GM18951 (cell line): Measurements from ENCODE around the gene FOXN3.
"Not testable (repeated sequence)": the region's sequence is repeated elsewhere in the genome, so short reads cannot be mapped to it uniquely, and the experiment has no call there.

Experiments
- POLR2A ChIP-seq: IDR thresholded peaks from 4 replicates; pipeline ENCODE4 v1.6.1; 2011; ENCODE audit warnings: mild to moderate bottlenecking; ENCODE audit not compliant: insufficient read length, insufficient read depth; ENCODE audit errors: extremely low read depth
- in situ Hi-C: fragments of 300-500 bp; cut with MboI; formaldehyde crosslinking; loops from one replicate; pipeline ENCODE4 v1.12.0; 2022; ENCODE audit warnings: low sequenced_read_pairs, mixed read lengths, inconsistent platforms; ENCODE audit not compliant: unreplicated experiment

FOXN3 gene

DNA sequence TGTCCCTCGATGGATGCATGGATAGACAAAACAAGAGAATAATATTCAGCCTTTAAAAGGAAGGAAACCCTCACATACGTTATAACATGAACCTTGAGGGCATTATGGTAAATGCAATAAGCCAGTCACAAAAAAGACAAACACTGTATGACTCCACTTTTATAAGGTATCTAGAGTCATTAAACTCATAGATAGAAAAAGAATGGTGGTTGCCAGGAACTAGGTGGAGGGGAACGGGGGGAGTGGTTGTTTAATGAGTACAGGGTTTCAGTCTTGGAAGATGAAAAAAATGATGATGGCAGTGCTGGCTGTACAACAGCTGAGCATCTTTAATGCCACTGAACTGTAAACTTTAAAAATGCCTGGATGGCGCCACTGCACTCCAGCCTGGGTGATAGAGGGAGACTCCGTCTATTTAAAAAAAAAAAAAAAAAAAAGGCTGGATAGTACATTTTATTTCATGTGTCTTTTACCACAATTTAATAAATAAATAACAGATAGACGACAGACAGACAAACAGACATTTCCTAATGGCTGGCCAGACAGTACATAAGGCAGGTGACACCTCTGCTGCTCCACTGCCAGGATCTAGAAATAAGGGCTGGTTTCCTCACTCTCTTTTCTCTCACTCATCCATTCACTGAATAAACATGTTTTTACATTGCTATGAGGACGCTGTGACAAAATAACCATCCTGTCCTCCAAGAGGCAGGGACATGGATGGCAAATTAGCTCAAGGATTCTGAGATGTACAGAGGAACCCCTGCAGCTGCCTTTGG lies 118.8 kb downstream of the FOXN3 start:
- in situ Hi-C loops = no loop called here
- TF ChIP-seq POLR2A = no peak

DNA sequence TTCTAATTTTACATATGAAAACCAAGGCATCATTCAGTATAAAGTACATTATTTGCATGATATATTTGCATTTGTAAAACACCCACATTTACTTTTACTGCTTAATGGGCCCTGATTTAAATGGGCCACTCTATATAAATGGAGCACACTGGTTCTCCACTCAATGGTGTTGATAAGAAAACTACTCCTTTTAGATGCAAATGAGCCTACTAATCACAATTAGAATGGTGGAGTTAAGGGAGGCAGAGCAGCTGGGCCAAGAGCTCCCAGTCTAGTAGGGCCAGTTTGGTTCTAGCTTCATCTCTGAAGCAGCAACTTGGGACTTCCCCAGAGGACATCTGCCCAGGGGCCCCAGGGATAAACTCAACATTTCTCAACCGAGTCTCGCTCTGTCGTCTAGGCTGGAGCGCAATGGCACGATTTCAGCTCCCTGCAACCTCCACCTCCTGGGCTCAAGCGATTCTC lies 120.7 kb downstream of the FOXN3 start:
- in situ Hi-C loops = no loop called here
- no peak for TF ChIP-seq POLR2A

DNA sequence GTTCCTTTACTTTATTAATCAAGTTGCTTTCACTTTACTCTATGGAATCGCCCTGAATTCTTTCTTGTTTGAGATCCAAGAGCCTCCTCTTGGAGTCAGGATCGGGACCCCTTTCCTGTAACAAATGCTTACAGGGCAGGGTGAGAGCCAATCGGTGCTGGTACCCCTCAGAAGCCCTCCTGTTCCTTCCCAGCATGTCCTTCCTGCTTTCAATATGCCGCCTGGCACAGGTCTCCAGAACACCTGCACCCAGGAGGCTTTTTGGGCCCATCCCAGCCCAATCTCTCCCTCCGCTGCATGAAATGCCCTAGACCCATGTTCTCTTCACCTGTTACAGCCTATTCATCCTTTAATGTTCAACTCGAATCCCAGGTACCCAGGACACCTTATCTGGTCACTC lies 122.2 kb downstream of the FOXN3 start:
- TF ChIP-seq POLR2A = no peak
- in situ Hi-C loops = no loop called here

DNA sequence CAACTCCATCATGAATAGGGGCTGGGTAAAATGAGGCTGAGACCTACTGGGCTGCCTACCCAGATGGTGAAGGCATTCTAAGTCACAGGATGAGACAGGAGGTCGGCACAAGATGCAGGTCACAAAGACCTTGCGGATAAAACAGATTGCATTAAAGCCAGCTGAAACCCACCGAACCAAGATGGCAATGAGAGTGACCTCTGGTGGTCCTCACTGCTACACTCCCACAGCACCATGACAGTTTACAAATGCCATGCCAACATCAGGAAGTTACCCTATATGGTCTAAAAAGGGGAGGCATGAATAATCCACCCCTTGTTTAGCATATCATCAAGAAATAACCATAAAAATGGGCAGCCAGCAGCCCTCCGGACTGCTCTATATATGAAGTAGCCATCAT lies 122.6 kb downstream of the FOXN3 start:
- in situ Hi-C loops = not testable (repeated sequence)

DNA sequence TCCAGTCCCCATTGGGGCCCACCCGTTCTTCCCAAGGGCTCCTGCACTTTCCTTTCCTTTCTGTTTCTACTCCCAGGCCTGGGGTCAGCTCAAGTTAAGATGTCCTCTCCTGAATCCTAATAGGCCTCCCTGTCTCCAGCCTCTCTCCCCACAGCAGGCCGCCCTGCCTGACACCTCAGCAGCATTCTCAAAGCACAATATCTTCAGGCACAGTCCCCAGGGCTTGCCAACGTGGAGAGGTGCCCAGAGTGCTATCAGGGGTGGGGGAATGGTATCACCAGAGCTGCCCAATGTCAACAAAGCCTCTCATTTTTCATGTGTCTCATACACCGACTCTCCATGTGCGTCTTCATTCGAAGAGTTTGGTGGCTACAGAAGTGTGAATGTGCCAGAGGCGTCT lies 123.0 kb downstream of the FOXN3 start:
- no peak for TF ChIP-seq POLR2A
- in situ Hi-C loops = no loop called here

DNA sequence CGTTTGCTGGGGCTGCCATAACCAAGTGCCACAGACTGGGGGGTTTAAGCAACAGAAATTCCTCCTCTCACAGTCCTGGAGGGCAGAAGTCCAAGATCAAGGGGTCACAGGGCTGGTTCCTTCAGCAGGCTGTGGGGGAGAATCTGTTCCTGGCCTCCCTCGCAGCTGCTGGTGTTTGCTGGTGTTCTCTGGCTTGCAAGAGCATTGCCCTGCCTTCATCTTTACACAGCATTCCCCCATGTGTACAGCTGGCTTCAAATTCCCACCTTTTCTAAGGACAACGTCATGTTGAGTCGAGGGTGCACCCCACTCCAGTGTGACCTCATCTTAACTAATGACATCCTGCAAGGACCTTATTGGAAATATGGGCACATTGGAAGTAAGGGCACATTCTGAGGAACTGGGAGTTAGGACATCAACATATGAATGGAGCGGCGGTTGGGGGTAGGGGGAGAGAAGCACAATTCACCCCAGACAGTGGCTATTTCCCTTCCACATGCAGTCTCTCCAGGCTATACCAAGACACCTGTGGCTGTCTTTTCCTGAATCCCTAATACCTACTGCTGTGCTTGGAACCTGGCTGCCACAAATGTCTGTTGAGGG lies 123.6 kb downstream of the FOXN3 start:
- in situ Hi-C loops = no loop called here
- no peak for TF ChIP-seq POLR2A

DNA sequence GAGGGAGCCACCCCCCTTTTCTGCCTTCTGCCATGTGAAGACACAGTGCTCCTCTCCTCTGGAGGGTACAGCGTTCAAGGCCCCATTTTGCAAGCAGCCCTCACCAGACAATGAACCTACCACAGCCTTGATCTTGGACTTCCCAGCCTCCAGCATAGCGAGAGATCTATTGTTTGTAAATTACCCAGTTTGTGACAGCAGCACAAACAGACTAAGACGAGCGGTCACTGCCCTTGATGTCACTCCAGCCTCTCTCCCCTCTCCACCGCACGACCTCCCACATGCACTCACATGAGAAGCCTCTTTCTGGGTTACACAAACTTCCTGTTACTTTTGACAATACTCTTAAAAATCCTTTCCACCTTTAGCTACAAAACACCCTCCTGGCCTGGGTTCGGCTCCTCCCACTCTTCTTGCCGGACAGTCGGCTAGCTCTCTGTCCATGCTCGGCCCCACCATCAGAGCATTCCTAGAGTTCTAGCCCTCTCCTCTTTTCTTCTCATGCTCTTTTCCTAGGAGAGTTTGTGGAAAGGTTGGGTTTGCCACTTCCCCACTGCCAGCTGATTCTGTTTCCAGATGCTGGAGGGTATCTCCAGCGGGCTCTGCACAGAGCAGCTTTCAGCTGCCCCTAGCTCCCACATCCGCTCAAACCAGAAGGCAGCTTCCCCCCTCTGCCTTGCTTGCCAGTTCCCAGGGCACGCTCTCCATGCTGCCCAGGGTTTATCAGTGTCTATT lies 124.3 kb downstream of the FOXN3 start:
- in situ Hi-C loops = no loop called here
- no peak for TF ChIP-seq POLR2A

DNA sequence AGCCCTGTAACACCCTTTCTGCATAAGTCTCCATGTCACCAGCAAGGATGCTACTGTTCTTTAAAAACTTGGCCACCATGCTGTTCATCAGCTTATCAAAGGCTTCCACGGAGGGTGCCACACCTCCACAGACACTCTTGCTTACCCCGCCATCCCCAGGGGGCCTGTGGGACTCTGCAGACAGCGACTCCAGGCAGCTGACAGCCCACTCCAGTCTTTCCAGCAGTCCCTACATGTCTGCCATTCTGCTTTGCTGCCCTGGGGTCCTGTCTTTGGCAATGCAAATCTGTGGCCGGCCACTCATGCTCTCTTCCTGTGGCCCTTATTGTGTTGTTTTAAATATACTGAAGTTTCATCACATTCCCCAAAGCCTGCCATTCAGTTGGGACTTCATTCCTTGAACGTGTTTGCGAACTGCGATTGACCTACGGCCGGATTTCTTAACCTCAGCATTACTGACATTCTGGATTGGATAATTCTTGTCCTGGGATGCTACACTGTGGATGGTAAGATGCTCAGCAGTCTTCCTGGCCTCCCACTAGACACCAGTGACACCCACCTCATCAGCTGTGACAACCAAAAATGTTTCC lies 125.6 kb downstream of the FOXN3 start:
- TF ChIP-seq POLR2A = no peak
- in situ Hi-C loops = no loop called here

DNA sequence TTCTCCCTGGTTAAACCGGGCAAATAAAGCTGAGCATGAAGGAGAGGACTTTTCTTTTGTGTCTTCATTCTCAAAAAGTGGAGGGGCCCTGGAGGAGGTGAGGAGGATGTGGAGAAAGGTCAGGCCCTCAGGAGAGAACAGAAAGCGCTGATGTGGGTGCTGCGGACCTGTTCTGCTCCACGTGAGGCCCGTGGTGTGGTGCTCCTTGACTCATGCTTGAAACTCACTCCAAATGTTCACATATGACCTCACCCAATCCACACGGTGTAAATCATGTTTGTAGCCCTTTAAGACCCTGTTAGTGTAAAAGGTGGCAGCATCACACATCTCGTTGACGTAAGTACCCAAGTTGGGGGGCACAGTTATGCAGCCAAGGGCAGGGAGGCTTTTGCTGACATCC lies 126.2 kb downstream of the FOXN3 start:
- TF ChIP-seq POLR2A = no peak
- in situ Hi-C loops = no loop called here

DNA sequence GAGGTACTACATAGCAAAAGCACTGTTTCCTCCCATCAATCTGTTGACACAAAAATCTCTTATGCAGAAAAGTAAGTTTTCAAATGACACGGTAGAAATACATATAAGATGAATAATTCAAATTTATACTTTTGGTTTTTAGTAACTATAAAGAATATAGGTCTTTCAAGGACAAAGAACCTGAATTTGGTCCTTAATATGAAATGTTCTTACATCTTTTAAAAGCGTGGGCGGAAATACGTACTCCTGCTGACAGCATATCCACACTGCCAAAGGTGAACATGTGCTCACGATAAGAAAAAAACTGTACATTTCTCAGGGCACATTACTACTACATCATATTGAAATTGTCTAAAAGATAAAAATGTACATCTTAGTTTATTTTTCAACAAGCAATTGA lies 127.6 kb downstream of the FOXN3 start:
- TF ChIP-seq POLR2A = no peak
- in situ Hi-C loops = no loop called here

DNA sequence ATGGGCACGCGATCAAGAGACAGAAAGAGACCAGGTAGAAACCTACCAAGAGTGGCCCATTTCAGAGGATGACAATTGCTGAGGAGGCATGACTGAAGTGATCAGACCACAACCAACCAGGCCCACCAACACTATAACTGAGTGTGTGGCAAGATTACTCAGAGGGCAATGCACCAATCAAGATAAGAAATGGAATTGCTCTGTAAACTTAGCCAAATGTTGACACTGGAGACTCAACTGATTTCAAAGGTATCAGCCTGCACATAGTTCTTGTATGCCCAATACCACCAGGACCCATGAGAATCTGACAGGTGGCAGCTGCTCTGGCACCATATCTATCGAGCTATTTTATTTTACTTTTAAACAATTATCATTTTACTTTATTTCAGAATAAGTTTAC lies 128.9 kb downstream of the FOXN3 start:
- no peak for TF ChIP-seq POLR2A
- in situ Hi-C loops = no loop called here

DNA sequence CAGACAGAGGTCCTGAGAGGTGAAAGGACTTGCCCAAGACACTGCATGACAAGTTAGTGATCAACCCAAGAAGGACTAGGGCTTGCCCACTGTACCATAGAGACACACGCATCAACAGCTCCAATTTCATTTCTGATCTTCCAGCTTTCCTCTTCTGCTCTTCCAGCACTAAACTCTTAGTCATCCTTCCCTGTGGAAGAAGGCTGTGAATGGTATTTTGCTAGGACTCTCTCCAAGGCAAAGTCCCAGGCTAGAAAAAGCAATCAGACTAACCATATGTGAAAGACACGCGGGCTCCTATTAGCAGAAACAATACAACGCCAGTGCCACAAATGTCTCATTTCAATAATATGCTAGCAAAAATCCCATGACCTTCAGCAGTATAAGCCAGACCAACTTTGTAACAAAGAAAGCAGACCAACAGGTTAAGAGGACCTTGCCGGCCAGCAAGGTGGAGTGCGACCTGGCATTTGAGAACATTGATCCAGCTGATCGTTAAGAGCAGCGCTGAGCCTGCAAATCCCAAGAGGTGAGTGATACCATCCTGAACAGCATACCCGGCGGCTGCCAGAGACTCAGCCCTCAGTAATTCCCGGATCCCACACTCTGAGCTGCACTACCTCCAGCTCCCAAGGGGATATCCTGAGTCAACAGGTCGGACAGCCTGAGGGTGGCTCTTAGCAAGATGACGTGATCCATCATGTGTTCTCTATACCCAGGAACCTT lies 132.5 kb downstream of the FOXN3 start:
- TF ChIP-seq POLR2A = no peak
- in situ Hi-C loops = no loop called here

DNA sequence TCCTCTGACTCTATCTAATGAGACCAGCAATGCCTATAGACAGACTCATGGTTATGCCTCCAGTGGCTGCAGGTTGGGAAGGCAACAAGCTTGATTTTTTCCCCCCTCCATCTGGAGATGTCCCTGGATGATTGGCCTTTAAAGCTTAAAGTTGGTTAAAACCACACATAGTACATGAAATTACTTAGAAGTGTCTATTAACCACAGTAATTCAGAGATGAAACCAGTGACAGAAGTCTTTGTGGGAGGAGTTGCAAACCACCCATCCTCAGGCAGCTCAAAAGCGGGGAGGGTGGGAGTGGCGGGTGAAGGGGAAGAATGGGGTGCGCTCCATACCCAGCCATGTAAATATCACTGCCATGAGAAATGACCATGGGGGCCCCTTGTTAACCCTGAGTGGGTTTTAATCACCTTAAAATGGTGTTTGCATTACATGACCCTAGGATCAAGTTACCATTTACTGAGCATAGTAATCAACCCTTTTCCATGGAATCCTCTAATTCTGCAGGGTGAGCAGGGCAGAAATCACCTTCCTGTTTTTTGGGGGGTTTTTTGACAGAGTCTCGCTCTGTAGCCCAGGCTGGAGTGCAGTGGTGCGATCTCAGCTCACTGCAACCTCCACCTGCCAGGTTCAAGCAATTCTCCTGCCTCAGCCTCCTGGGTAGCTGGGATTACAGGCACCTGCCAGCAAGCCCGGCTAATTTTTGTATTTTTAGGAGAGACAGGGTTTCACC lies 133.5 kb downstream of the FOXN3 start:
- no peak for TF ChIP-seq POLR2A
- in situ Hi-C loops = no loop called here

DNA sequence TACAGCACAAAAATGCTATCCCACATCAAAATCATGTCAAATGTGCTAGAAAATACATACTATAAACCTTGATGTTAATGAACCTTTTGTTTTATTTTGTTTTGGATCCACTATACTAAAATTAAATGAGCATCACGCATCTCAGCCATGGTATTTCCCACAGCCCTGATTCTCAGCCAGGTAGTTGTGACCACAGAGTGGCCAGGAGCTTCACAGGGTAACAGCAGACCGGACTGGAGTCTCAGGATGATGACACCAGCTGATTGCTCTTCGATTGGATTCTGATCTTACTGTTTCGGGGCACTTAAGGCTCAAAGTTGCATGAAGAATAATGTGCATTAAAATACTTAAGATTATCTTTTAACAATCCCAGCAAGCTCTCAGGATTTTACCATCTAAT lies 134.8 kb downstream of the FOXN3 start:
- in situ Hi-C loops = no loop called here
- TF ChIP-seq POLR2A = no peak
